GM12878 (cell line): ENCODE measurements around the gene PLPP2. TPM values are rescaled to one million over a fixed set of nuclear protein-coding genes. Genes with fewer than 3 reads are reported as not detected.

ENCODE experiments used
- ATAC-seq: fragments of 200-7000 bp; cut with Tn5 transposase; 3 replicates; pipeline ENCODE4 v1.9.1; 2020; ENCODE audit warnings: mild to moderate bottlenecking, moderate library complexity
- BruUV-seq: library from RNA; stranded (reverse); fragments of 400-500 nt; replicated peaks from 2 replicates; lab custom pipeline; 2021; lab: Mats Ljungman, UMichigan
- CTCF ChIA-PET: fragments of 300-600 bp; sonication (Branson Sonifier 250); formaldehyde crosslinking; extraction: SDS; loops from one replicate; lab custom pipeline; 2021; ENCODE audit warnings: inconsistent platforms; lab: Yijun Ruan, JAX
- POLR2A ChIA-PET: fragments of 350-600 bp; formaldehyde crosslinking; extraction: SDS; loops from one replicate; lab custom pipeline; 2021; ENCODE audit warnings: inconsistent platforms; lab: Charles Lee
- RAD21 ChIA-PET: fragments of 300-600 bp; sonication (Branson Sonifier 250); formaldehyde crosslinking; loops from one replicate; lab custom pipeline; 2023; ENCODE audit warnings: antibody characterized with exemption; ENCODE audit not compliant: unreplicated experiment; lab: Charles Lee
- SMC1A ChIA-PET: fragments of 300-600 bp; sonication (Branson Sonifier 250); formaldehyde crosslinking; loops from one replicate; lab custom pipeline; 2023; ENCODE audit not compliant: unreplicated experiment, uncharacterized antibody; lab: Charles Lee
- DNase-seq: peaks from one replicate; pipeline ENCODE4 v3.0.0-alpha.2; 2011; ENCODE audit warnings: low read depth, low spot score
- FAIRE-seq: peaks from 3 replicates; lab custom pipeline; 2011; peaks lifted over from hg19 to GRCh38; lab: Jason Lieb, UNC
- H2AFZ ChIP-seq: 2 replicates; pipeline ENCODE4 v1.6.0; 2011; ENCODE audit warnings: low read depth, low read length, control low read depth; ENCODE audit not compliant: control insufficient read depth
- H3K27ac ChIP-seq: 2 replicates; pipeline ENCODE4 v1.5.1; 2011; ENCODE audit warnings: control low read depth; ENCODE audit not compliant: control insufficient read depth, insufficient read depth
- H3K27me3 ChIP-seq, 2 experiments: replicated peaks in 1 of 2; 2 replicates each; pipeline versions ENCODE4 v1.6.0 to v1.6.1; 2011; ENCODE audit warnings: low read length in 1 of 2; ENCODE audit not compliant: control insufficient read depth in 2 of 2, insufficient read depth in 2 of 2
- H3K36me3 ChIP-seq, 2 experiments: 2 replicates each; pipeline ENCODE4 v1.5.1; 2011; ENCODE audit warnings: low read length in 1 of 2; ENCODE audit not compliant: control insufficient read depth in 2 of 2, insufficient read depth in 2 of 2
- H3K4me1 ChIP-seq: 2 replicates; pipeline ENCODE4 v1.6.1; 2011; ENCODE audit warnings: mild to moderate bottlenecking, low read length, moderate library complexity, mixed read lengths; ENCODE audit not compliant: control insufficient read depth, insufficient read depth
- H3K4me2 ChIP-seq: 2 replicates; pipeline ENCODE4 v1.6.0; 2011; ENCODE audit warnings: control low read depth; ENCODE audit not compliant: control insufficient read depth, insufficient read depth
- H3K4me3 ChIP-seq: fragments of 200-600 bp; sonication (generic); 2 replicates; pipeline ENCODE4 v1.5.1; 2016
- H3K79me2 ChIP-seq: 2 replicates; pipeline ENCODE4 v1.6.0; 2011; ENCODE audit warnings: low read length; ENCODE audit not compliant: control insufficient read depth, insufficient read depth
- H3K9ac ChIP-seq: 2 replicates; pipeline ENCODE4 v1.8.0; 2011; ENCODE audit warnings: low read length, control low read depth, mixed read lengths; ENCODE audit not compliant: control insufficient read depth, insufficient read depth
- H3K9me3 ChIP-seq: replicated peaks from 3 replicates; pipeline ENCODE4 v1.5.1; 2011; ENCODE audit warnings: mild to moderate bottlenecking, low read length; ENCODE audit not compliant: control insufficient read depth, insufficient read depth
- H4K20me1 ChIP-seq: 2 replicates; pipeline ENCODE4 v1.6.0; 2011; ENCODE audit not compliant: control insufficient read depth, insufficient read depth
- ATF3 ChIP-seq: IDR thresholded peaks from 2 replicates; pipeline ENCODE4 v1.6.1; 2011; ENCODE audit warnings: low read depth, mild to moderate bottlenecking, low read length, moderate library complexity, borderline replicate concordance; ENCODE audit errors: extremely low read depth
- CBFB ChIP-seq: IDR thresholded peaks from 2 replicates; pipeline ENCODE4 v1.6.1; 2016; ENCODE audit warnings: antibody characterized with exemption, low read depth
- EP300 ChIP-seq, 2 experiments: fragments of 150-350 bp in 1 of 2; IDR thresholded peaks; 2 replicates each; pipeline ENCODE4 v1.6.1; 2011 to 2012; ENCODE audit warnings: low read depth in 2 of 2, low read length in 2 of 2, borderline replicate concordance in 1 of 2, improper control_type of control experiment in 1 of 2, inconsistent platforms in 1 of 2; ENCODE audit not compliant: control insufficient read depth in 1 of 2
- ESRRA ChIP-seq: IDR thresholded peaks from 2 replicates; pipeline ENCODE4 v1.6.1; 2012; ENCODE audit warnings: mild to moderate bottlenecking, low read length, improper control_type of control experiment
- NFXL1 ChIP-seq: fragments of 450-650 bp; IDR thresholded peaks from 2 replicates; pipeline ENCODE4 v1.6.1; 2017; ENCODE audit warnings: antibody characterized with exemption, mild to moderate bottlenecking, borderline replicate concordance
- SIX5 ChIP-seq: IDR thresholded peaks from 2 replicates; pipeline ENCODE4 v1.6.1; 2011; ENCODE audit warnings: mild to moderate bottlenecking, low read depth, low read length, moderate library complexity; ENCODE audit not compliant: severe bottlenecking
- SUZ12 ChIP-seq: fragments of 200-600 bp; sonication (generic); IDR thresholded peaks from one replicate; pipeline ENCODE4 v1.6.1; 2018; ENCODE audit warnings: antibody characterized with exemption, mild to moderate bottlenecking; ENCODE audit not compliant: unreplicated experiment
- ZNF207 ChIP-seq: fragments of 450-650 bp; IDR thresholded peaks from 2 replicates; pipeline ENCODE4 v1.6.1; 2014; ENCODE audit warnings: antibody characterized with exemption, mild to moderate bottlenecking, borderline replicate concordance
- ZNF217 ChIP-seq: fragments of 450-650 bp; IDR thresholded peaks from 2 replicates; pipeline ENCODE4 v1.6.1; 2017; ENCODE audit warnings: antibody characterized with exemption, mild to moderate bottlenecking
- WGBS: methylation state at CpG from one replicate; pipeline ENCODE4 v1.1.6; 2016; ENCODE audit warnings: low lambda C conversion rate; ENCODE audit not compliant: insufficient replicate concordance, insufficient coverage; ENCODE audit errors: missing lambda C conversion rate; 5-methylcytosine and 5-hydroxymethylcytosine counted together
- in situ Hi-C: fragments of 300-500 bp; cut with MboI; formaldehyde crosslinking; loops from 9 replicates; pipeline ENCODE4 v1.14.3; 2018; ENCODE audit warnings: mixed read lengths
- intact Hi-C: fragments of 100-400 bp; cut with micrococcal nuclease; formaldehyde crosslinking; loops from one replicate; pipeline ENCODE4 v1.14.2; 2022; ENCODE audit not compliant: unreplicated experiment
- polyA plus RNA-seq, 11 experiments: library from polyadenylated mRNA; depleted of rRNA in 4 of 11; unstranded in 6 of 11; stranded (reverse) in 5 of 11; fragments of >200 nt; fragmentation: Nextera tagmentation in 4 of 11; fragmentation: Illumina TruSeq in 1 of 11; extraction: Ambion mirVana in 4 of 11; extraction: Trizol in 1 of 11; gene quantifications; 1 replicate in 1 of 11; 2 replicates in 10 of 11; pipeline versions ENCODE4 v1.2.1 to v1.2.3, GENCODE V29; 2011 to 2016; ENCODE audit warnings: inconsistent platforms in 2 of 11, missing spikeins in 2 of 11, low read depth in 1 of 11
- total RNA-seq, 4 experiments: library from RNA; depleted of rRNA in 3 of 4; stranded (reverse); fragments of >200 nt in 3 of 4; fragmentation: Illumina TruSeq in 1 of 4; extraction: Trizol in 1 of 4; gene quantifications; 2 replicates each; pipeline versions ENCODE4 v1.2.1 to v1.2.3, GENCODE V29; 2013 to 2021

PLPP2 gene
- total and polyA plus RNA-seq, 10 of the 15 experiments (the other 5 are each of a cell fraction or from before 2014, with no cell fraction given), result 0.04 to 0.62 (median 0.14) TPM; not detected in 7

- FAIRE-seq (no peak), DNase-seq (no peak), ATAC-seq (no peak)
- no TSS peak for BruUV-seq
- Histone ChIP-seq H3K79me2 (no peaks in the 10 kb centered on the region), H3K9ac (no peak overlapping the region), H3K27me3 (peaks cover 0 to 4% of the 10 kb centered on the region in 2 experiments; a peak in 2 of 4 replicates), H3K36me3 (no peaks in the 10 kb centered on the region), H4K20me1 (no peaks in the 10 kb centered on the region), H3K4me3 (no peak overlapping the region), H3K4me1 (no peaks in the 10 kb centered on the region), H3K9me3 (no peaks in the 10 kb centered on the region), H3K4me2 (no peak overlapping the region), H2AFZ (no peak overlapping the region), H3K27ac (no peak overlapping the region)
- no peak for TF ChIP-seq ATF3
- TF ChIP-seq SUZ12, result no peak
- no peak for TF ChIP-seq ZNF217
- TF ChIP-seq CBFB, result no peak
- TF ChIP-seq ESRRA, result no peak
- no peak for TF ChIP-seq SIX5
- no peak for TF ChIP-seq ZNF207
- TF ChIP-seq NFXL1, result no peak
- TF ChIP-seq EP300 (IDR thresholded peaks at IDR 0.05; ENCODE audit: borderline replicate concordance in 1 of 2, control insufficient read depth in 1 of 2, low read depth in 2 of 2, low read length in 2 of 2), result no peak
- POLR2A ChIA-PET, result no interaction called here
- 44% methylated on average over 12 of the region's 13 CpGs for WGBS
- CTCF ChIA-PET, result interaction anchor here (1.2 to 2.2 kb wide), 2 partner anchors 211 to 214 kb away, joined by 6 to 8 read pairs; no protein-coding TSS in a partner anchor
- intact Hi-C loops (no loop called here), in situ Hi-C loops (no loop called here)
- SMC1A ChIA-PET, result no interaction called here
- RAD21 ChIA-PET, result interaction anchor here (1.2 kb wide), 1 partner anchor 211 kb away, joined by 4 read pairs; no protein-coding TSS in a partner anchor
Observed at GRCh38 chr19:295687-296370, 4.6 kb upstream of the PLPP2 start.
